HG02973 (cell line): ENCODE measurements around the gene MICA.
"Not testable (repeated sequence)": the region's sequence is repeated elsewhere in the genome, so short reads cannot be mapped to it uniquely, and the experiment has no call there.

ENCODE experiments used
- ATAC-seq: cut with Tn5 transposase; IDR thresholded peaks from one replicate; pipeline ENCODE4 v1.9.1; 2021; ENCODE audit warnings: moderate library complexity; ENCODE audit not compliant: unreplicated experiment

Gene MICA

GRCh38 chr6:31403283-31404060 is at the start of gene MICA:
Gene MICA (plus strand): TSS chr6:31403595. CDS start chr6:31403633, 38 bp downstream.
- peak; percentile 45 for ATAC-seq

DNA sequence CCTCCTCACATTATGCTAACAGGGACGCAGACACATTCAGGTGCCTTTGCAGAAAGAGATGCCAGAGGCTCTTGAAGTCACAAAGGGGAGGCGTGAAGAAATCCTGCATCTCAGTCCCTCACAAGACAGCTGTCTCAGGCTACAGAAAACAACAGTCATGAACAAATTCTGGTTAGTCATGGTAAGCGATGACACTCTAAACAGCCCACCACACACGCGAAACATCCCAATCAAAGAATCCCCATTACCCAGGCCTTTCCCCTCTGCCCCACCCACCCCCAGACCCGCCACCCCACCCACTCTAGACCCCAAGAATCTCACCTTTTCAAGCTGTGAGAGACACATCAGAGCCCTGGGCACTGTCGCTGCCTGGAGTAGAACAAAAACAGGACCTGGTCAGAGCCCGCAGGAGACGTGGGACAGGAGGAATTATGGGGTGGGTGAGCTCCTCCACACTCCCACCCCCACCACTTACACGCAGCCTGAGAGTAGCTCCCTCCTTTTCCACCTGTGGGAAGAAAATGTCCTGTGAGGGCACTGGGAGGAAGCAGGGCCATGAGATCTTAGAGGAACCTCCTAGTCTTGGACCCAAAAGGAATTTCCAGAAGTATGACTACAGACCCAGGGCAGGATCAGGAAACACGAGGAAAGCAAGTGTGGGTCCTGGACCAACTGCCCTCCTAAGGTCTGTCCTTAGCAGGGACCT is 49.1 kb upstream of the MICA start:
- no peak for ATAC-seq

DNA sequence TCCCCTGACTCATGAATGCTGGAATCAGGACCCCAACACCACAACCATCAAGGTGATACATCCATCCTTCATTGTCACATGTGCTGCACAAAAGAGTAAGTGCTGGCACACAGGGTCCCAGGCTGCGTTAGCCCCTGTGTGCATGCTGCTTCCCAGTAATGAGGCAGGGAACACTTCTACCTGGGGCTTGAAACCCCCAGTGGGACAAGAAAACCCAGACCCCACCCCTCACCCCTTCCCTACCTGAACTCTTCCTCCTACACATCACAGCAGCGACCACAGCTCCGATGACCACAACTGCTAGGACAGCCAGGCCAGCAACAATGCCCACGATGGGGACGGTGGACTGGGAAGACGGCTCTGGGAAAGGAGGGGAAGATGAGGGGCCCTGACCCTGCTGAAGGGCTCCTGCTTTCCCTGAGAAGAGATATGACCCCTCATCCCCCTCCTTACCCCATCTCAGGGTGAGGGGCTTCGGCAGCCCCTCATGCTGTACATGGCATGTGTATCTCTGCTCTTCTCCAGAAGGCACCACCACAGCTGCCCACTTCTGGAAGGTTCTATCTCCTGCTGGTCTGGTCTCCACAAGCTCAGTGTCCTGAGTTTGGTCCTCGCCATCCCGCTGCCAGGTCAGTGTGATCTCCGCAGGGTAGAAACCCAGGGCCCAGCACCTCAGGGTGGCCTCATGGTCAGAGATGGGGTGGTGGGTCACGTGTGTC is 48.4 kb upstream of the MICA start:
- ATAC-seq = no peak

- ATAC-seq = no peak
These were observed 47.8 kb upstream of the MICA start for GRCh38 chr6:31355583-31355948.

DNA sequence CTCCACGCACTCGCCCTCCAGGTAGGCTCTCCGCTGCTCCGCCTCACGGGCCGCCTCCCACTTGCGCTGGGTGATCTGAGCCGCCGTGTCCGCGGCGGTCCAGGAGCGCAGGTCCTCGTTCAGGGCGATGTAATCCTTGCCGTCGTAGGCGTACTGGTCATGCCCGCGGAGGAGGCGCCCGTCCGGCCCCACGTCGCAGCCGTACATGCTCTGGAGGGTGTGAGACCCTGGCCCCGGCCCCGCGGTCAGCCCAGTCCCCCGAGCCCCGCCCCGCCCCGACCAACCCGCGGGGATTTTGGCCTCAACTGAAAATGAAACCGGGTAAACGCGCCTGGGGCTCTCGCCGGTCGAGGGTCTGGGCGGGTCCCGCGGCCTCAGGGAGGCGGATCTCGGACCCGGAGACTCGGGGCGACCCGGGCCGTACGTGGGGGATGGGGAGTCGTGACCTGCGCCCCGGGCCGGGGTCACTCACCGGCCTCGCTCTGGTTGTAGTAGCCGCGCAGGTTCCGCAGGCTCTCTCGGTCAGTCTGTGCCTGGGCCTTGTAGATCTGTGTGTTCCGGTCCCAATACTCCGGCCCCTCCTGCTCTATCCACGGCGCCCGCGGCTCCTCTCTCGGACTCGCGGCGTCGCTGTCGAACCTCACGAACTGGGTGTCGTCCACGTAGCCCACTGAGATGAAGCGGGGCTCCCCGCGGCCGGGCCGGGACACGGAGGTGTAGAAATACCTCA is 47.0 kb upstream of the MICA start:
- ATAC-seq = no peak

DNA sequence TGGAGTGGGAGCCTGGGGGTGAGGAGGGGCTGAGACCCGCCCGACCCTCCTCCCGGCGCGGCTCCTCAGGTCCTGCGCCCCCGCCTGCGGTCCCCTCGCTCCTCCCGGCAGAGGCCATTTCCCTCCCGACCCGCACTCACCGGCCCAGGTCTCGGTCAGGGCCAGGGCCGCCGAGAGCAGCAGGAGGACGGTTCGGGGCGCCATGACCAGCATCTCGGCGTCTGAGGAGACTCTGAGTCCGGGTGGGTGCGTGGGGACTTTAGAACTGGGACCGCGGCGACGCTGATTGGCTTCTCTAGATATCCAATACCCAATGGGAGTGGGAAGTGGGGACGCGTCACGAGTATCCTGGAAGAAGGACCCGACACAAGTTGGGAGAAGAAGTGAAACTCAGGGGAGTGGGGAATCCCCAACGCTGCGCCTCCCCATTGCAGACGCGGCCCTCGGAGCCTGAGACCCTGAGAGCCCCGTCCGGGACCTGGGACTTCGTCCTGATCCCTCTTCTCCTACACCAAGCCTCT is 46.4 kb upstream of the MICA start, which contains the start of gene HLA-B:
Gene HLA-B (minus strand): TSS at position 234 of the 521 bp plus-strand sequence. CDS start 21 bp downstream, at position 213.
- peak; percentile 76 for ATAC-seq

GRCh38 chr6:31357886-31358285 is 45.5 kb upstream of the MICA start:
- ATAC-seq = no peak

DNA sequence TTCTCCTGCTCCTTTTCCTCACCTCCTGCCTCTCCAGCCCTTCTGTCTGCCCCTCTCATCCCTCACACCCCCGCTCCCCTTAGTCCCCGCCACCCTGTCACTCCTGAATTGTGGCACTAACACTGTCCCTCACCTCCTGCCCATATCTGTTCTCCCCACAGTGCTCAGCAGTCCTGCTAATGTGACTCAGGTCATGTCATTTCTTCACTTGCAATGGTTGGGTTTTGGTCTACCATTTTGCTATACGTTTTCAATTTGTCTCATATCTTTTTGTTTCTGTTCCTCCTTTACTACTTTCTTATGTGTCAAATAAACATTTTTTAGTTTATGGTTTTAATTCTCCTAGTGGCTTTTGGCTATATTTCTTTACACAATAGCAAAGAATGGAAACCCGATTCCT is 45.1 kb upstream of the MICA start:
- ATAC-seq = no peak

GRCh38 chr6:31359581-31359980 is 43.8 kb upstream of the MICA start:
- ATAC-seq = no peak

DNA sequence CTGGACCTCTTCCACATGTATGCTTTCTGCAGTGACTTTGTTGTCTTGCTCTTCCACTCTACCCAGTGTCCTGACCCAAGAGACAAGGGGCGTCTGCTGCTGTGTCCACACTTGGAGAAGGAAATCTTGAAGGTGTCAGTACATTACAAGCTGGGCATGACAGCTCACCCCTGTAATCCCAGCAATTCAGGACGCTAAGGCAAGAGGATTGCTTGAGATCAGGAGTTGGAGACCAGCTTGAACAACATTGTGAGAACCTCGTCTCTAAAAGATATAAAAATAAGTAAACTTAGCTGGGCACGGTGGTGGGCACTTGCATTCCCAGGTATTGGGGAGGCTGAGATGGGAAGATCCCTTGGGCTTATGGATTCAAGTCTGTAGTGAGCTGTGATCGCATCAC is 40.6 kb upstream of the MICA start:
- ATAC-seq = no peak

DNA sequence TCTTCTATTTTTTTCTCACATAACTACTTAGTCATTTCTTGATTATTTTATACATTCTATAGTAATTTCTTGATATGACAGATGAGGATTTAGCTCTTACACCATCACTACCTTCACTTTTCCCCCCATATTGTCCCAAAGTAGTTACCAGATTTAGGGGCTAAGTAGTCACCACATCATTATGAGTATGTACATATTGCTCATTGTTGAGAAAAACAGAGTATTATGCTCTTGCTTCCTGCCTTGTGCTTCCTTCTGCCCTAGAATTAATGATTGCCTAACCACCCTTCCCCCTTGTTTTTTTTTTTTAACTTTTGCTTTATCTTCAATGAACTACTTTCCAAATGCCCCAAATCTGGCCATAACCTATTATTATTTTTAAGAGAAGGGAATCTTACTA is 39.6 kb upstream of the MICA start:
- ATAC-seq = no peak

DNA sequence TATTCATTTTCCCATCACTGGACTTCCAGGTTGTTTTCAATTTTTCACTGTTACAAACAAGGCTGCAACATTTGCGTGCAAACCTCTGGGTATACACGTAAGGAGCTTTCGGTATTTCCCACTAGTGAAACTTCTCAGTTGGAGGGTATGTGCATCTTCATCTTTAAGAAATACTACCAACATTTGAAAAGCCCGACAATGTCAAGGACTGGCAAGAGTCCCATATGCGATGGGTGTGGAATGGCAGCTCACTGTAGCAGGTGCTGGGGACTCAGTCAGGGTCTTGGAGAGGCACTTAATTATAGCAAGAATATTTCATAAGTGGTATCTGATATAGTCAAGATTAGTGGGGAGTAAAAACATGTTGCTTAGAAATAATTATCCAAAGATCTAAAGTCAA is 37.5 kb upstream of the MICA start:
- no peak for ATAC-seq

- peak; percentile 59 for ATAC-seq
These were observed 36.5 kb upstream of the MICA start for GRCh38 chr6:31366693-31367470.

- no peak for ATAC-seq
These were observed 34.9 kb upstream of the MICA start for GRCh38 chr6:31368461-31368860.

- not testable (repeated sequence) for ATAC-seq
These were observed 29.3 kb upstream of the MICA start for GRCh38 chr6:31374118-31374517.

DNA sequence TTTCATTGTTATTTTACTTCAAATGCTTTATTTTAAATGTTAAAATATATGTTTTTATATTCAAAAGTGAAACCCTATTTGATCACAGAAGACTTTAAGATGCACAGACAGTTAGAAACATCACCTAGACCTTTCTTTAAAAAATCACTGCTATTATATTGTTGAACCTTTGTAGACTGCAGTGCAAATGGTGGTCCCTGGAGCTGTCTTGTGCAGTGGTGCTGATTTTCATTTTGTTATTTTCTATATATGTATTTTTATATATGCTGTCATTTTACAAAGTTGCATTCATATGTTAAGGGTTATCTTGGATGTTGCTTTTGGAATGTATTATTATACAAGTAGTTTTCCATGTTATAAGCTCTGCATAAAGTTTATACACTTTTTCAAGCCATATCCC is 27.7 kb upstream of the MICA start:
- ATAC-seq = no peak

DNA sequence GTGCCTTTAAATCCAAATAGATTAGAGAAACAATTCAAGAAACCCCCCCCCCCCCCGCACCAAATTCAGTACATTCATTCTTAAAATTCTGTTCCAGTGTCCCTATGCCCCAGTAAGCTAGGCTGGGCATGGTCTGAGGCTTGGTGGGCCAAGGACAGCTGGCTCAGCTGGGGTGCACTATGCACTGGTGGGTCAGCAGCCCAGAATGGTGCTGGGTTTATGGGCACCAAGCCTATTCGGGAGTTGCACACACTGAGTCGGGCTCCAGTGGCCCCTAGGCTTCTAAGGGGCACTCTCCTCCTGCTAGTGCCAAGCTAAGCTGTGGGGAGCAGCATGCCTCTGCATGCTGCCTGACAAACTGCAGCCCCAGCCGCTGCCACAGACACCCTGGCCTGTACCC is 26.4 kb upstream of the MICA start:
- ATAC-seq = no peak

- ATAC-seq = no peak
These were observed 25.2 kb upstream of the MICA start for GRCh38 chr6:31378062-31378720.

DNA sequence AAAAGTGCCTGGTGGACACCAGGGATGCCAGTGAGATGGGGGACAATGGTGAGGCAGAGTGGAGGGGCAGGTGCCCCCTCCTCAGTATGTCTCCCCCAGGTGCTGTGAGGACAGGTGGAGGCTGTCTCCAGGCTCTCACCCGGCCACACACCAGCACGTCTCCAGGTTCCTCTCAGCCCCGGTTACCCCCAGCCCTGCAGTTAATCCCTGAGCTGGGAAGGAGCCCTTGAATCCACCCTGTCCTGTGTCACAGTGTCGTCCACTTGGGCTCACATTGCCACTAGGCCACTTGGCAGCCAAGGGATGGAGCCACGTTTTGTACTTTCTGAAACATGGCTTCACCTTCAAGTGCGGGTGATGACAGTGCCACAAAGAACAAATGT is 24.7 kb upstream of the MICA start:
- no peak for ATAC-seq

GRCh38 chr6:31379850-31380249 is 23.5 kb upstream of the MICA start:
- no peak for ATAC-seq
